T-helper 2 cell treated with Interferon-gamma antibody and Interleukin-4, amounts not matched to agents 5 μg/mL and 100 μg/mL, for 36 hours (primary cell): ENCODE data around the gene ANTXRL.
"Not testable (repeated sequence)": the region's sequence is repeated elsewhere in the genome, so short reads cannot be mapped to it uniquely, and the experiment has no call there.

Experiments
- DNase-seq: peaks from one replicate; pipeline ENCODE4 v3.0.0; 2021; ENCODE audit warnings: low spot score
- H3K27ac Mint-ChIP-seq: one replicate; pipeline ENCODE4 v1.8.0; 2021; ENCODE audit warnings: mild to moderate bottlenecking, mixed read lengths
- H3K27me3 Mint-ChIP-seq: one replicate; pipeline ENCODE4 v1.8.0; 2021; ENCODE audit warnings: low read depth, mixed read lengths
- H3K36me3 Mint-ChIP-seq: one replicate; pipeline ENCODE4 v1.8.0; 2021; ENCODE audit warnings: low read depth, mixed read lengths
- H3K4me1 Mint-ChIP-seq: one replicate; pipeline ENCODE4 v1.8.0; 2021; ENCODE audit warnings: low read depth, mixed read lengths
- H3K4me3 Mint-ChIP-seq: one replicate; pipeline ENCODE4 v1.8.0; 2022; ENCODE audit warnings: mild to moderate bottlenecking, moderate library complexity, mixed read lengths
- H3K9me3 Mint-ChIP-seq: one replicate; pipeline ENCODE4 v1.8.0; 2021; ENCODE audit warnings: mixed read lengths

ANTXRL gene

DNA sequence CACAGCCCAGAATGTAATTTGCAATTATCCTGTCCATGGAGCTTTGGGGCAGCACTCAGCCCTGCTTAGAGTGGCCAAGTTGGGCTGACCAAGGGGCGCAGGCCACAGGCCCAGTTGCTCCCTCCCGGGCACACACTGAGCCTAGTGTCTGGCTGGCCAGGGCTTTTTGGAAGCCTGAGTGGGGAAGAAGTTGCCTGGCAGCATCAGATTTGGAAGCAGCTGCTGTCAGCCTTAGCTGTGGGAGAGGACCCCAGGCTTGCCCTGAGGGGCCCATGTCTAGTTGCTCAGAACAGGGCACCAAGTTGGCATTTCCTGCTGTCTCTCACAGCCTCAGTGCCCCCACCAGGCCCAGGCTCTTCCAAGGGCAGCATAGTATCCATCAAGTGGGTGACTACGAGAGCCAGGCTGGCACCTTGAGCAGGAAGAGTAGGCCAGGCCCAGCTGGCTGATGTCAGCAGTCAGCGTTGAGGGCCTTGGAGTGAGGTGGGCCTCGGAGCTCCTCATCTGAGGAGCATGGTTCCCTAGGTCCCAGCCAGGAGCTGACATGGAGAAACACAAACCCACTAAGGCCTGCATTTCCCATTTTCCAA, 14.4 kb downstream of the ANTXRL start:
- H3K4me1 Mint-ChIP-seq, result peaks cover 16% of the 10 kb centered on the region
- peaks cover 2% of the 10 kb centered on the region for H3K27me3 Mint-ChIP-seq
- H3K4me3 Mint-ChIP-seq, result no peak overlapping the region
- no peak overlapping the region for H3K27ac Mint-ChIP-seq
- no peaks in the 10 kb centered on the region for H3K9me3 Mint-ChIP-seq
- DNase-seq, result no peak
- no peaks in the 10 kb centered on the region for H3K36me3 Mint-ChIP-seq

GRCh38 chr10:46301721-46302479, 15.1 kb downstream of the ANTXRL start:
- Mint-ChIP-seq H3K36me3 (no peaks in the 10 kb centered on the region), H3K4me3 (no peak overlapping the region), H3K27me3 (peaks cover 2% of the 10 kb centered on the region), H3K27ac (no peak overlapping the region), H3K4me1 (peaks cover 16% of the 10 kb centered on the region), H3K9me3 (no peaks in the 10 kb centered on the region)
- DNase-seq, result no peak

DNA sequence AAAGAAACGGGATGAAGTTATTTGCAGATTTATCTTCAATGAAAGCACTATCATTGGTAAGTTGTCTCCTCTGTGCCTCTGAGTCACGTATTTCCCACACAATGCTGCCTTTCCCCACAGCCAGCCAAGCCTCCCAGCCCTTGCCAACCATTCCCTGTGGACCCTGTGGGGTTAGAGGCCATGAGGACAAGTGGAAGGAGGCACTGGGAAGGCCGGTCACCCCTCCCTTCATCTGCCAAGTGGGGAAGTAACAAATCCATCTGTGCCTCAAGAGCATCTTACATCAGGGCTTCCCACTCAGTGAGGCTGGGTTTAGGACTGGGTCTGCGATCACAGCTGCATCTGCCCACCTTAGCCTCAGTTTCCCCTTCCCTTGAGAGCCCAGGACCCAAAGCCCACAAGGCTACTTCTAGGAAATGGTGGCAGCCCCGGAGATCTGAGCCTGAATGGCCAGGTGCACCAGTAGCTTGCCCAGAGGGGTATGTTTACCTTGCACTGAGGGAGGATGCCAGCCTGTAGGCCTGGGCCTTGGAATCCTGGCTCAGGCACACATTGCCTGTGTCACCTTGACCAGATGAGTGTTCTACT, 16.1 kb downstream of the ANTXRL start:
- not testable (repeated sequence) for DNase-seq, H3K36me3 Mint-ChIP-seq, H3K27ac Mint-ChIP-seq, H3K9me3 Mint-ChIP-seq, H3K4me3 Mint-ChIP-seq, H3K27me3 Mint-ChIP-seq
- H3K4me1 Mint-ChIP-seq, result peaks cover 14% of the 10 kb centered on the region

- DNase-seq, result no peak
- no peaks in the 10 kb centered on the region for H3K36me3 Mint-ChIP-seq
- peaks cover 2% of the 10 kb centered on the region for H3K4me1 Mint-ChIP-seq
- no peaks in the 10 kb centered on the region for H3K9me3 Mint-ChIP-seq
- H3K27me3 Mint-ChIP-seq, result peaks cover 2% of the 10 kb centered on the region
- H3K27ac Mint-ChIP-seq, result no peak overlapping the region
- no peak overlapping the region for H3K4me3 Mint-ChIP-seq
Measured at GRCh38 chr10:46304062-46304461, 17.3 kb downstream of the ANTXRL start.

DNA sequence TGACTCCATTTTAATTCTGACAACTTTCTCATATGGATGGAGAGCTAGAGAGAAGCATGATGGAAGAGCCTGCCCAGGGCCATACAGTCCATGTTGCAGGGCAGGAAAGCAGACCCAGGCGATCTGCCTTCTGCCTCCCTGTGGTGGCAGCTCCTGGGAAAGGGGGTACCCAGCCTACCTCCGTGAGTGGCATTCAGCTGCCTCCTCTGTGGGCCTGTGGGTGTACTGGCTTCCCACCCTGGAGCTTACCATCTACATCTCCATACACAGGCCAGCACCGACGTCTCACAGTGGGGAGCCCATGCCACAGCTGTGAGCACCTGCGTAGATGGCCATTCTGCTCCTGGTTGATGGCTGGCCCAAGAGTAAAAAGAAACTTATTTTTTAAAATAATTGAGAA, 17.9 kb downstream of the ANTXRL start:
- not testable (repeated sequence) for H3K4me3 Mint-ChIP-seq, DNase-seq, H3K27ac Mint-ChIP-seq, H3K27me3 Mint-ChIP-seq, H3K9me3 Mint-ChIP-seq, H3K36me3 Mint-ChIP-seq, H3K4me1 Mint-ChIP-seq

- Mint-ChIP-seq H3K4me3 (no peak overlapping the region), H3K36me3 (no peaks in the 10 kb centered on the region), H3K27ac (no peak overlapping the region), H3K4me1 (no peaks in the 10 kb centered on the region), H3K27me3 (peaks cover 2% of the 10 kb centered on the region), H3K9me3 (no peaks in the 10 kb centered on the region)
- no peak for DNase-seq
Measured at GRCh38 chr10:46305079-46305818, 18.5 kb downstream of the ANTXRL start.

DNA sequence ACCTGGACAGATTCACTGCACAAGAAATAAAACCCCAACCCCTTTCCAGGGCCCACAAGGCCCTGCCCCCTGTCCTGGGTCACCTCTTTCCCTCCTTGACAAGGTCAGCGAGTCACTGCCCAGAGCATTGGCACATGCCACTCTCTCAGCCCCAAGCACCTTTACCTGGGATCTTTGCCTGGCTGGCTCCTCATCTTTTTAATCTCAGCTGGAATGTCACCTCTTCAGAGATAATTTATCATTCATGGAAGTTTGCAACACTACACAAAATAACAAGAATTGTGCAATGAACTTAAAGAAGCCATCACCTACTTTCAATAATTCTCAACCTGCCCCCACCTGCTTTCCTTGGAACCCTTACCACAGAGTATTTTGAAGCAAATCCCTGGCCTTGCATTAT, 19.2 kb downstream of the ANTXRL start:
- no peaks in the 10 kb centered on the region for H3K36me3 Mint-ChIP-seq
- H3K4me1 Mint-ChIP-seq, result no peaks in the 10 kb centered on the region
- no peak overlapping the region for H3K4me3 Mint-ChIP-seq
- H3K27me3 Mint-ChIP-seq, result peaks cover 2% of the 10 kb centered on the region
- H3K27ac Mint-ChIP-seq, result no peak overlapping the region
- DNase-seq, result no peak
- H3K9me3 Mint-ChIP-seq, result no peaks in the 10 kb centered on the region

DNA sequence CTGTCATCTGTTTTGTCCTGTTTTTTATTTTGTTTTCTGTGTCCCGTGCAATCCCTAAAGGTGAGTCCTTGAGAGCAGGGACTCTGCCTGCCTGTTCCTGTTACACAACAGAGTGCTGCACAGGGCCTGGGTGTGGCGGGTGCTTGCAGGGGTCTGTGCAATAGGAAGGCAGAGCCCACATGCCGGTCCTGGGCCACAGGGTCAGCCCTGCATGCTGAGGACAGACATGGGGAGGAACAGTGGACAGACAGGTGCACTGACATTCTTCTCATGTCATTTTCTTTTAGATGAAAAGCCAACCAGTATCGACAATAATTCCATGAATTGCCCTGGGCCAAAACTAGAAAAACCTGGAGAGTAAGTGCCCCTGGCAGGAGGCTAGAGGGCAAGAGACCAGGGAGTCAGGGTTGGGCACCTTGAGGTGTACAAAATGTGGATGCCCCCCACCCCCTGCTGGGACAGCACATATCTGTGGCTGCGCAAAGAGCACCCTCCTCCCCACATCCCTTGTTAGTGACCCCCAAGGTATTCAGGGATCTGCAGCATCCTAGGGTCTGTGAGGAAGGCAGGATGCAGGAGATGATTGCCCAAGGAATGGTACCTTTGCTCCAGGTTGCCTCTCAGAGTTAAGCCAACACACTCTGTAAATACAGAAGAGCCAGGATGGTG, 19.9 kb downstream of the ANTXRL start:
- peaks cover 2% of the 10 kb centered on the region for H3K27me3 Mint-ChIP-seq
- no peak for DNase-seq
- H3K9me3 Mint-ChIP-seq, result no peaks in the 10 kb centered on the region
- H3K4me1 Mint-ChIP-seq, result no peaks in the 10 kb centered on the region
- H3K36me3 Mint-ChIP-seq, result no peaks in the 10 kb centered on the region
- no peak overlapping the region for H3K27ac Mint-ChIP-seq
- H3K4me3 Mint-ChIP-seq, result no peak overlapping the region

DNA sequence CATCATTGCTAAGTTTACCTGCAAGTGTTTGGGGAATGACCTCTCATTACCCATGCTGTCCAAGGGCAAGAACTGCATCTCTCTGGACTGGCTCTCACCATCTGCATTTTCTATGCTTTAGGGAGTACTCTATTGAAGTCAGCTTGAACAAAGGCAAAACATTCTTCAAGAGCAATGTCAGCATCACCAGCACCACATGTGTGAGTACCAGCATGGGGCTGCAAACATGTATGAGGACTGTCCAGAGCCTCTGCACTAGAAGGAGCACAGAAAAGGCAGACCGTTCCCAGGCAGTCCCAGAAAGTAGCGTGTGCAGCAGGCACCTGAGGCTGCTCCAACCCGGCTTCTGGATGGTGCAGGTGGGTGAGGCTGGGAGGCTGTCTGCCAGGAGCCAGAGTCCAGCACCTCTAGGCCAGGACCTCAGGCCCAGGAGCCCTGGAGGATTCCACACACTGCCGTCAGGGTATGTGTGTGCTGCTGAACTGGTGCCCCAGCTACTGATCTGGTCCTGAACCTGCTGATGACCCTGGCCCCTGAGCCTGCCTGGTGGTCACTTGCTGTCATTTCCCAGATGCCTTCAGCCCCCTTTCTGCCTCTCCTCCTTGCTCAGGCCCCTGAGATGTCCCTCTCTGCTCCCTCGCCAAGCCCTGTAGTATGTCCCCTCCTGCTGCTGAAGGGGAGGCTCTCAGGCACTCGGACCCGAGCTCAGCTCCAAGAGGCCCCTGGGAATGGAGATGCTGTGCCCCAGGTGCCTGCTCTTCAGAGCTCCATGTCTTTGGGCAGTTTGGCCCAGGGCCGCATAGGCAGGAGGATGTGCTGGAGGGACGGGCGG, 20.7 kb downstream of the ANTXRL start:
- DNase-seq, result no peak
- Mint-ChIP-seq H3K27me3 (peaks cover 2% of the 10 kb centered on the region), H3K9me3 (no peaks in the 10 kb centered on the region), H3K4me3 (no peak overlapping the region), H3K27ac (no peak overlapping the region), H3K4me1 (no peaks in the 10 kb centered on the region), H3K36me3 (no peaks in the 10 kb centered on the region)

GRCh38 chr10:46308113-46308415, 21.3 kb downstream of the ANTXRL start:
- peaks cover 2% of the 10 kb centered on the region for H3K27me3 Mint-ChIP-seq

DNA sequence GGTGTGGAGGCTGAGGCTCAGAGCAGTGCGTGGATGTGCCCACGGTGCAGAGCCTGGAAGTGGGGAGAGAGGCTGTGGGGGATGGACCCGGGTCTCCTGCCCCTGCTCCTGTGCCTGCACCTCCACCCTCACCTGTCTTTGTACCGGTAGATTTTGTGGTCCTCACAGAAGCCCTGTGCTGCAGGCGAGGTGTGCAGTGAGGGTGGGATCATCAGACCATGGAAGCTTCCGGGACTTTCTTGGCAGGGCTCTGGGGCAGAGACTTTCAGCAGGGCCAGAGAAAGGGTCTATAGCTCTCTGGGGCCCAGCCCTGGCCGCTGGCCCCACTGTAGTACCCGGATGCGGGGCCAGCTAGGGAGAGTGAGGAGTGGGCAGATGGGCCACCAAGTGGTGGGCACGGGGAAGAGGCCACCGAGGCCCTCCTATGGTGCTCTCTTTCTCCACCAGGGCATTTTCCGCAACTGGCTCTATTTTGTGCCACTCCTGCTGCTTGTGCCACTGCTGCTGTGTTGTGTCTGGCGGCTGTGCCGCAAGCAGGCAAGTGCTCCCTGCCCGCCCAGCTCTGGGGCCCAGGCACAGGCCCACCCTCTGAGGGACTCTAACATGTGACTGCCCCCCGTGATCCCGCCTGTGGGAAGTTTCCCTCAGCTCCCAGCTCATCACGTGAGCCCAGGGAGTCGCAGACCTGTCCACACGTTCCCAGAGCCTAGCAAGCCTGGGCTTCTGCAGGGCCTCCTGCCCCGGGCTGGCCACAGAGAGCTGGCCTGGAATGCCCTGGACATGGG, 22.1 kb downstream of the ANTXRL start:
- DNase-seq, result no peak
- no peak overlapping the region for H3K4me3 Mint-ChIP-seq
- peaks cover 2% of the 10 kb centered on the region for H3K27me3 Mint-ChIP-seq
- no peaks in the 10 kb centered on the region for H3K9me3 Mint-ChIP-seq
- no peak overlapping the region for H3K27ac Mint-ChIP-seq
- H3K36me3 Mint-ChIP-seq, result no peaks in the 10 kb centered on the region
- no peaks in the 10 kb centered on the region for H3K4me1 Mint-ChIP-seq

More at GRCh38 chr10:46308113-46308415, 21.3 kb downstream of the ANTXRL start:
- Mint-ChIP-seq H3K4me1 (no peaks in the 10 kb centered on the region), H3K27ac (no peak overlapping the region), H3K4me3 (no peak overlapping the region), H3K9me3 (no peaks in the 10 kb centered on the region), H3K36me3 (no peaks in the 10 kb centered on the region)
- DNase-seq, result no peak

- H3K4me1 Mint-ChIP-seq, result no peaks in the 10 kb centered on the region
- no peak for DNase-seq
- H3K27me3 Mint-ChIP-seq, result peaks cover 2% of the 10 kb centered on the region
- no peak overlapping the region for H3K27ac Mint-ChIP-seq
- no peaks in the 10 kb centered on the region for H3K9me3 Mint-ChIP-seq
- H3K4me3 Mint-ChIP-seq, result no peak overlapping the region
- H3K36me3 Mint-ChIP-seq, result no peaks in the 10 kb centered on the region
Measured at GRCh38 chr10:46309511-46310142, 22.8 kb downstream of the ANTXRL start.
